Thyroid gland (tissue), 4 donors: Measurements from ENCODE around the gene MUC2. TPM values are rescaled to one million over a fixed set of nuclear protein-coding genes. Genes with fewer than 3 reads are reported as not detected.

Experiments used
- DNase-seq, 2 donors: peaks; one replicate each; pipeline ENCODE4 v3.0.0-alpha.2; 2019
- H3K27ac ChIP-seq, 3 donors: fragments of 200-600 bp; sonication (generic); 1 replicate in 2 of 3; 2 replicates in 1 of 3; pipeline ENCODE4 v1.5.1; 2016 to 2019; ENCODE audit warnings: mild to moderate bottlenecking in 1 of 3, moderate library complexity in 1 of 3
- H3K27me3 ChIP-seq: fragments of 200-600 bp; sonication (generic); one replicate; pipeline ENCODE4 v1.5.1; 2019
- H3K36me3 ChIP-seq, 2 donors: fragments of 200-600 bp; sonication (generic); one replicate each; pipeline ENCODE4 v1.5.1; 2016 to 2019
- H3K4me1 ChIP-seq, 2 donors: fragments of 200-600 bp; sonication (generic); one replicate each; pipeline ENCODE4 v1.5.1; 2017 to 2019
- H3K4me3 ChIP-seq, 3 donors: fragments of 200-600 bp; sonication (generic); replicated peaks in 1 of 3; 1 replicate in 2 of 3; 2 replicates in 1 of 3; pipeline ENCODE4 v1.5.1; 2016; ENCODE audit warnings: mild to moderate bottlenecking in 1 of 3
- H3K9me3 ChIP-seq: fragments of 200-600 bp; sonication (generic); one replicate; pipeline ENCODE4 v1.5.1; 2017
- POLR2A ChIP-seq, 2 donors: fragments of 450-650 bp; IDR thresholded peaks; one replicate each; pipeline ENCODE4 v1.6.1; 2017; ENCODE audit warnings: antibody characterized with exemption in 2 of 2, mild to moderate bottlenecking in 2 of 2, moderate library complexity in 1 of 2
- WGBS, 2 donors: methylation state at CpG; one replicate each; pipeline ENCODE4 v1.1.5; 2017; 5-methylcytosine and 5-hydroxymethylcytosine counted together
- intact Hi-C: fragments of 100-400 bp; cut with DNase I; formaldehyde crosslinking; loops from one replicate; pipeline ENCODE4 v1.15.1; 2023
- total RNA-seq, 4 donors: library from RNA; depleted of rRNA; stranded (reverse); fragments of >200 nt; gene quantifications; one replicate each; pipeline ENCODE4 v1.2.3, GENCODE V29; 2016
- TF ChIP-seq, protein P1 (sequence below), 6 experiments: fragments of 200-600 bp in 3 of 6; fragments of 450-650 bp in 3 of 6; sonication (generic) in 3 of 6; IDR thresholded peaks; one replicate each; pipeline ENCODE4 v1.5.1; 2016 to 2019; ENCODE audit warnings: antibody characterized with exemption in 6 of 6, mild to moderate bottlenecking in 2 of 6, inconsistent platforms in 1 of 6, moderate library complexity in 1 of 6

The MUC2 gene
- total RNA-seq, 4 donors from 2014 or later, result not detected

DNA sequence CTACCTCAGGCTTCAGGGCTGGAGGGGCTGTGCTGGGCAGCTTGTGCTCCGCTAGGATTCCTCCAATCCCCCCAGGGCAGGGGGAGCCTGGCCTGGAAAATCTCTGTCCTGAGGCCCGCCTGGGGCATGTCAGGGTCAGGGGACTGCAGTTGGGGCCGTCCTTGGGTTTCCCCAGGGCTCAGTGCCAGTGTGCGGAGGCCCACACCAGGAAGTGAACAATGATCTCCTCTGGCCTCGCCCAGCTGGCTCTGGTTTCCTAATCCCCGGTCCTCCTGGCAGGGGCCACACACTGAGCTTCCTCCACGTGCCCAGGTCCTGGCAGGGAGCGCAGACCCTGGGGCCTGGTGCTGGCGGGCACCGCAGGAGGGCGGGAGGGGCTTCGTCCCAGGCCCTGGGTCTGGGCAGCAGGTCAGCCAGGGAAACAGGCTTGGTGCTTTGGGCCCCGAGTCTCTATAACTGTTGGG lies 1.4 kb upstream of the MUC2 start:
- no peaks in the 10 kb centered on the region for H3K9me3 ChIP-seq
- H3K4me1 ChIP-seq, result no peaks in the 10 kb centered on the region
- no peaks in the 10 kb centered on the region for H3K36me3 ChIP-seq
- H3K27ac ChIP-seq, result no peak overlapping the region
- no peaks in the 10 kb centered on the region for H3K27me3 ChIP-seq
- TF ChIP-seq, protein P1, sequence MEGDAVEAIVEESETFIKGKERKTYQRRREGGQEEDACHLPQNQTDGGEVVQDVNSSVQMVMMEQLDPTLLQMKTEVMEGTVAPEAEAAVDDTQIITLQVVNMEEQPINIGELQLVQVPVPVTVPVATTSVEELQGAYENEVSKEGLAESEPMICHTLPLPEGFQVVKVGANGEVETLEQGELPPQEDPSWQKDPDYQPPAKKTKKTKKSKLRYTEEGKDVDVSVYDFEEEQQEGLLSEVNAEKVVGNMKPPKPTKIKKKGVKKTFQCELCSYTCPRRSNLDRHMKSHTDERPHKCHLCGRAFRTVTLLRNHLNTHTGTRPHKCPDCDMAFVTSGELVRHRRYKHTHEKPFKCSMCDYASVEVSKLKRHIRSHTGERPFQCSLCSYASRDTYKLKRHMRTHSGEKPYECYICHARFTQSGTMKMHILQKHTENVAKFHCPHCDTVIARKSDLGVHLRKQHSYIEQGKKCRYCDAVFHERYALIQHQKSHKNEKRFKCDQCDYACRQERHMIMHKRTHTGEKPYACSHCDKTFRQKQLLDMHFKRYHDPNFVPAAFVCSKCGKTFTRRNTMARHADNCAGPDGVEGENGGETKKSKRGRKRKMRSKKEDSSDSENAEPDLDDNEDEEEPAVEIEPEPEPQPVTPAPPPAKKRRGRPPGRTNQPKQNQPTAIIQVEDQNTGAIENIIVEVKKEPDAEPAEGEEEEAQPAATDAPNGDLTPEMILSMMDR (IDR thresholded peaks at IDR 0.05), result no peak
- TF ChIP-seq POLR2A (IDR thresholded peaks at IDR 0.05), result no peak
- no peak overlapping the region for H3K4me3 ChIP-seq
- 42 to 43% methylated on average over 1 to 13 of the region's 13 CpGs for WGBS, 2 donors
- DNase-seq, result no peak
- intact Hi-C loops, result no loop called here

DNA sequence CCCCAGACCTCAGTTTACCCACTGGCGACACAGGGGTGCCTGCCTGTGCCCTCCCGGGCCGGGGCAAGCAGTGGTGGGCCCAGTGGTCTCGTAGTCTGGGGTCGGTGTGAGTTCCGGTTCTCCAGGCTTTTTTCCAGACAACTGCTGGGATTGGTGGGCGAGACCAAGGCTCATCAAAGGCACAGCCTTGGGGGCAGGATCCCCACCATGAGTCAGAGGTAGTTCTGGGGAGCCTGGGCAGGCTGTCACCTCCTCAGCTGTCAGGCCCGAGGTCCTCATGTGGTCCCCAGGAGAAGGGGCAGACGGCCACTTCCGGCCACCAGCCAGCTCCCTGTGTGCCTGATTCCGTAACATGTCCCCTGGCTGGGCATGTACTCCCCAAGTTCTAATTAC lies 827 bp upstream of the MUC2 start:
- no peak overlapping the region for H3K4me3 ChIP-seq
- no peak for DNase-seq
- no peak for TF ChIP-seq POLR2A (IDR thresholded peaks at IDR 0.05)
- TF ChIP-seq, protein P1 (IDR thresholded peaks at IDR 0.05), result no peak
- H3K36me3 ChIP-seq, result no peaks in the 10 kb centered on the region
- no peak overlapping the region for H3K27ac ChIP-seq
- H3K27me3 ChIP-seq, result no peaks in the 10 kb centered on the region
- 82 to 91% methylated on average over 4 to 5 of the region's 11 CpGs for WGBS, 2 donors
- no peaks in the 10 kb centered on the region for H3K4me1 ChIP-seq
- intact Hi-C loops, result no loop called here
- no peaks in the 10 kb centered on the region for H3K9me3 ChIP-seq

DNA sequence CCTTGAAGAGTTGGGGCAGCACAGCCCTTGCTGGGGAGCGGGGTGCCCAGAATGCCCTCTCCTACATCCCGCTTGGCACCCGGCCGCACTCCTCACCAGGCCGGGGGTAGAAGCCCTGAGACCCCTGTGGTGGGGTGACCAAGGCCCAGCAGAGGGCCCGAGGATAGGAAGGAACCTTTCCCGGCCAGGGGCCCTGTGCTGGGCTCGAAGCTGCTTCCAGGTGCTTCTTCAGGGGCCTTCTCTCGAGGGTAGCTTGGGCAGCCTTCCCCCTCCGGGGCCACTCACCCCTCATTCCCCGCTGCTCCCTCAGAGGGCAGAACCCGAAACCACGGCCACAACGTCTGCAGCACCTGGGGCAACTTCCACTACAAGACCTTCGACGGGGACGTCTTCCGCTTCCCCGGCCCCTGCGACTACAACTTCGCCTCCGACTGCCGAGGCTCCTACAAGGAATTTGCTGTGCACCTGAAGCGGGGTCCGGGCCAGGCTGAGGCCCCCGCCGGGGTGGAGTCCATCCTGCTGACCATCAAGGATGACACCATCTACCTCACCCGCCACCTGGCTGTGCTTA lies 752 bp downstream of the MUC2 start:
- Histone ChIP-seq H3K36me3 (no peaks in the 10 kb centered on the region), H3K27ac (no peak overlapping the region), H3K4me3 (no peak overlapping the region), H3K9me3 (no peaks in the 10 kb centered on the region), H3K4me1 (no peaks in the 10 kb centered on the region), H3K27me3 (no peaks in the 10 kb centered on the region)
- WGBS, 2 donors, result 87% methylated on average over 19 to 28 of the region's 28 CpGs
- no peak for DNase-seq
- TF ChIP-seq POLR2A (IDR thresholded peaks at IDR 0.05), result no peak
- TF ChIP-seq, protein P1 (IDR thresholded peaks at IDR 0.05), result no peak
- intact Hi-C loops, result no loop called here

DNA sequence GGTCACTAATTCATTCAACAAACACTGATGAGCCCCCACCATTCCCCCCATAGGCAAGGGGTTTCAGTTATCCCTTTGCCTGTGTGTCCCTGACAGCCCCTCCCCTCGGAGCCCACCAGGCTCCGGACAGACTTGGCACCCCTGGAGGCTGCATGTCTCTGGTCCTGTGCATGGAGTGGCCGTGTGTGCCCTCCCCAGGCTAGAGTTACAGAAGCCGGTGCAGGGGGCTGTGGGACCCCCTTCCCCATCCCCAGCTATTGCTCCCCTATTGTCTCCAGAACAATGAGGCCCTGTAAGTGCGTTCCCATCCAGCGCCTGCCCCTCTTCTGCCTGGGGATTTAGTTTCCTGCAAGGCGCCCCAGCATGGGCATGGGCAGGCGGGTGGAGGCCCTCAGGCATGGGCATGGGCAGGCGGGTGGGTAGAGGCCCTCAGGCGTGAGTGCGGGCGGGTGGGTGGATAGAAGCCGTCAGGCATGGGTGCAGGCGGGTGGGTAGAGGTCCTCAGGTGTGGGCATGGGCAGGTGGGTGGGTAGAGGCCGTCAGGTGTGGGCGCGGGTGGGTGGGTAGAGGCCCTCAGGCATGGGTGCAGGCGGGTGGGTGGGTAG lies 1.5 kb downstream of the MUC2 start:
- Histone ChIP-seq H3K4me1 (no peaks in the 10 kb centered on the region), H3K36me3 (no peaks in the 10 kb centered on the region), H3K27ac (no peak overlapping the region), H3K27me3 (no peaks in the 10 kb centered on the region), H3K4me3 (no peak overlapping the region), H3K9me3 (no peaks in the 10 kb centered on the region)
- intact Hi-C loops, result no loop called here
- DNase-seq, result no peak
- TF ChIP-seq, protein P1 (IDR thresholded peaks at IDR 0.05), result no peak
- no peak for TF ChIP-seq POLR2A (IDR thresholded peaks at IDR 0.05)
- WGBS, 2 donors, result 83 to 91% methylated on average over 7 to 13 of the region's 18 CpGs

DNA sequence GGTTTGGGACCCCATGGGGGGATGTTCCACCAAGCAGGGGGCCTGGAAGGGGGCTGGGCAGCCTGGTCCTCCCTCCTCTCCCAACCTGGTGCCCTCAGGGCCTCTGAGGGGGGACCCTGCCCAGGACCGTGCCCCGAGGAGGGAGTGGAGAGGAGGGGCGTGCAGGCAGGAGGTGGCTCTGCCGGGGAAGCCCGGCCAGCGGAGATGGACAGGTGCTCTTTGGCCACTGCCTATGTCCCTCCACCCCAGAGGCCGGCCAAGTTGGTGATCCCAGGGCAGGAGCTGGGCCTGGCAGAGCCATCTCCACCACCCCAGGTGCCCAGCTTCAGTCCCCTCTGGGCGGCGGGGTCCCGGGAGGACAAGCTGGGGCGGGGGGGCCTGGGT lies 2.4 kb downstream of the MUC2 start:
- no peaks in the 10 kb centered on the region for H3K9me3 ChIP-seq
- intact Hi-C loops, result no loop called here
- TF ChIP-seq POLR2A (IDR thresholded peaks at IDR 0.05), result no peak
- TF ChIP-seq, protein P1 (IDR thresholded peaks at IDR 0.05), result no peak
- no peak overlapping the region for H3K4me3 ChIP-seq
- no peaks in the 10 kb centered on the region for H3K27me3 ChIP-seq
- DNase-seq, result no peak
- no peaks in the 10 kb centered on the region for H3K36me3 ChIP-seq
- no peak overlapping the region for H3K27ac ChIP-seq
- 69% methylated on average over 5 of the region's 11 CpGs; no CpG with 5 or more reads in 1 of the 2 donors for WGBS, 2 donors
- no peaks in the 10 kb centered on the region for H3K4me1 ChIP-seq
